SK-MEL-5 (cell line): ENCODE results near the gene HOTAIR. TPM values are rescaled to one million over a fixed set of nuclear protein-coding genes. Genes with fewer than 3 reads are reported as not detected.

Experiments used
- DNase-seq: peaks from one replicate; pipeline ENCODE4 v3.0.0-alpha.2; 2016; ENCODE audit warnings: low read depth, low spot score
- in situ Hi-C: cut with HindIII; loops from 2 replicates; pipeline ENCODE4 v1.10.0; 2016; ENCODE audit warnings: low sequenced_read_pairs, high pct_unique_total_duplicates, low pct_unique_long_range_greater_than_20kb
- total RNA-seq: library from RNA; depleted of rRNA; stranded (reverse); fragments of >200 nt; shearing (Covaris generic); gene quantifications from 2 replicates; pipeline ENCODE4 v1.2.3, GENCODE V29; 2014

HOTAIR gene
- total RNA-seq, 1 experiment from 2014 or later: not detected

GRCh38 chr12:53970451-53970850 is 4.3 kb downstream of the HOTAIR start:
- in situ Hi-C loops: no loop called here
- DNase-seq: no peak

GRCh38 chr12:53969588-53970259 is 5.0 kb downstream of the HOTAIR start:
- DNase-seq: no peak
- in situ Hi-C loops: no loop called here

- in situ Hi-C loops: no loop called here
- DNase-seq: no peak
Observed at GRCh38 chr12:53968214-53969127, 6.3 kb downstream of the HOTAIR start.

- no peak for DNase-seq
- in situ Hi-C loops: no loop called here
Observed at GRCh38 chr12:53967421-53967925, 7.3 kb downstream of the HOTAIR start.

GRCh38 chr12:53966385-53967133 is 8.2 kb downstream of the HOTAIR start:
- in situ Hi-C loops: no loop called here
- DNase-seq: no peak

GRCh38 chr12:53966085-53966384 is 8.7 kb downstream of the HOTAIR start:
- in situ Hi-C loops: no loop called here
- DNase-seq: no peak

GRCh38 chr12:53965281-53966084 is 9.3 kb downstream of the HOTAIR start:
- in situ Hi-C loops: no loop called here
- DNase-seq: no peak

- DNase-seq: no peak
- in situ Hi-C loops: no loop called here
Observed at GRCh38 chr12:53964315-53964713, 10.4 kb downstream of the HOTAIR start.

GRCh38 chr12:53963434-53964314 is 11.1 kb downstream of the HOTAIR start:
- in situ Hi-C loops: no loop called here
- no peak for DNase-seq

- in situ Hi-C loops: no loop called here
- no peak for DNase-seq
Observed at GRCh38 chr12:53963005-53963404, 11.7 kb downstream of the HOTAIR start.

- in situ Hi-C loops: no loop called here
- DNase-seq: no peak
Observed at GRCh38 chr12:53961025-53961761, 13.6 kb downstream of the HOTAIR start.

GRCh38 chr12:53960187-53961024 is 14.3 kb downstream of the HOTAIR start:
- no peak for DNase-seq
- in situ Hi-C loops: no loop called here

- in situ Hi-C loops: no loop called here
- DNase-seq: no peak
Observed at GRCh38 chr12:53959314-53959713, 15.4 kb downstream of the HOTAIR start.

GRCh38 chr12:53958128-53958527 is 16.6 kb downstream of the HOTAIR start:
- in situ Hi-C loops: no loop called here
- no peak for DNase-seq

GRCh38 chr12:53956914-53957536 is 17.7 kb downstream of the HOTAIR start:
- in situ Hi-C loops: no loop called here
- DNase-seq: no peak
